HepG2 (cell line): Measurements from ENCODE around the gene CLDN7. TPM values are rescaled to one million over a fixed set of nuclear protein-coding genes. Genes with fewer than 3 reads are reported as not detected.

Source experiments
- ASH2L ChIP-seq: fragments of 300-600, 200-600 bp; sonication (generic); IDR thresholded peaks from 2 replicates; pipeline ENCODE4 v1.7.0; 2017; ENCODE audit warnings: low read depth, mild to moderate bottlenecking, moderate library complexity, mixed read lengths, low read length; ENCODE audit not compliant: insufficient read length
- CBX1 ChIP-seq: IDR thresholded peaks from one replicate; pipeline ENCODE4 v1.6.1; 2016; ENCODE audit warnings: antibody characterized with exemption, low read depth
- CCAR2 ChIP-seq: fragments of 200-400 bp; formaldehyde crosslinking; optimal IDR thresholded peaks from 2 replicates; pipeline ENCODE3; 2018; ENCODE audit warnings: low read depth, mild to moderate bottlenecking, low read length, moderate library complexity
- GLMP ChIP-seq: sonication (generic); formaldehyde crosslinking; IDR thresholded peaks from 2 replicates; pipeline ENCODE4 v1.9.0; 2021; ENCODE audit warnings: missing genetic modification reagents, mild to moderate bottlenecking, borderline replicate concordance
- IKZF4 ChIP-seq: sonication (generic); formaldehyde crosslinking; IDR thresholded peaks from 2 replicates; pipeline ENCODE4 v1.5.1; 2020; ENCODE audit warnings: borderline replicate concordance, mild to moderate bottlenecking, low read depth, missing genetic modification reagents; ENCODE audit errors: not compliant biosample characterization
- POLR2G ChIP-seq: fragments of 200-400 bp; formaldehyde crosslinking; IDR thresholded peaks from 2 replicates; pipeline ENCODE4 v1.6.1; 2018; ENCODE audit warnings: mild to moderate bottlenecking, low read depth, low read length, moderate library complexity
- RARA ChIP-seq: IDR thresholded peaks from 2 replicates; pipeline ENCODE4 v1.6.1; 2016; ENCODE audit warnings: missing genetic modification reagents, missing compliant biosample characterization
- RBM22 ChIP-seq: fragments of 200-400 bp; formaldehyde crosslinking; optimal IDR thresholded peaks from 2 replicates; pipeline ENCODE3; 2017; ENCODE audit warnings: mild to moderate bottlenecking, low read length, moderate library complexity
- SOX5 ChIP-seq: IDR thresholded peaks from 2 replicates; pipeline ENCODE4 v1.6.1; 2016; ENCODE audit warnings: borderline replicate concordance
- SP2 ChIP-seq: sonication (generic); formaldehyde crosslinking; IDR thresholded peaks from 2 replicates; pipeline ENCODE4 v1.5.1; 2020; ENCODE audit warnings: mild to moderate bottlenecking, missing genetic modification reagents
- USF2 ChIP-seq, 2 experiments: sonication (generic) in 1 of 2; formaldehyde crosslinking in 1 of 2; IDR thresholded peaks; 2 replicates each; pipeline versions ENCODE4 v1.5.1 to v1.6.1; 2011 to 2020; ENCODE audit warnings: borderline replicate concordance in 1 of 2, low read depth in 1 of 2, low read length in 1 of 2, mild to moderate bottlenecking in 1 of 2, missing genetic modification reagents in 1 of 2, moderate library complexity in 1 of 2
- ZNF142 ChIP-seq: sonication (generic); formaldehyde crosslinking; IDR thresholded peaks from 2 replicates; pipeline ENCODE4 v1.4.0; 2020; ENCODE audit warnings: missing genetic modification reagents
- ZNF557 ChIP-seq: sonication (generic); formaldehyde crosslinking; IDR thresholded peaks from 2 replicates; pipeline ENCODE4 v1.4.0; 2020; ENCODE audit warnings: missing genetic modification reagents
- ZNF569 ChIP-seq: sonication (generic); formaldehyde crosslinking; IDR thresholded peaks from 2 replicates; pipeline ENCODE4 v1.5.0; 2020; ENCODE audit warnings: mild to moderate bottlenecking, missing genetic modification reagents, moderate library complexity, borderline replicate concordance
- ZNF768 ChIP-seq: sonication (generic); formaldehyde crosslinking; IDR thresholded peaks from 2 replicates; pipeline ENCODE4 v1.4.0; 2020; ENCODE audit warnings: missing genetic modification reagents
- ZNF83 ChIP-seq: sonication (generic); formaldehyde crosslinking; IDR thresholded peaks from 2 replicates; pipeline ENCODE4 v1.4.0; 2020; ENCODE audit warnings: missing genetic modification reagents, mild to moderate bottlenecking, borderline replicate concordance
- ZNF883 ChIP-seq: sonication (generic); formaldehyde crosslinking; IDR thresholded peaks from 2 replicates; pipeline ENCODE4 v1.5.1; 2020; ENCODE audit warnings: mild to moderate bottlenecking, missing genetic modification reagents; ENCODE audit errors: not compliant biosample characterization
- polyA plus RNA-seq, 8 experiments: library from polyadenylated mRNA; depleted of rRNA in 3 of 8; stranded (reverse) in 7 of 8; unstranded in 1 of 8; fragments of >200 nt; fragmentation: Illumina TruSeq in 4 of 8; extraction: Trizol in 4 of 8; gene quantifications; 2 replicates each; pipeline versions ENCODE4 v1.2.1 to v1.2.3, GENCODE V29; 2011 to 2016; ENCODE audit warnings: low read depth in 4 of 8, missing spikeins in 1 of 8, mixed read lengths in 1 of 8; ENCODE audit not compliant: insufficient read depth in 1 of 8
- total RNA-seq, 5 experiments: library from RNA; depleted of rRNA; stranded (reverse); fragments of >200 nt; fragmentation: Illumina TruSeq; extraction: Trizol; gene quantifications; 2 replicates each; pipeline ENCODE4 v1.2.3, GENCODE V29; 2016; ENCODE audit warnings: low read depth in 1 of 5

The CLDN7 gene
- total and polyA plus RNA-seq, 2 of the 13 experiments (the other 11 are each of a cell fraction or from before 2014, with no cell fraction given) = not detected

GRCh38 chr17:7242717-7243452, 19.4 kb downstream of the CLDN7 start (continued):
- no peak; the same call in 1 of the 2 replicates for TF ChIP-seq ZNF569 (CRISPR knock-in tag)
- TF ChIP-seq ZNF142 (CRISPR knock-in tag) = no peak
- peak; percentile 73 for TF ChIP-seq SOX5
- peak; percentile 51 for TF ChIP-seq RARA (CRISPR knock-in tag)
- TF ChIP-seq ZNF883 = peak; percentile 45
- TF ChIP-seq RBM22 = peak; percentile 84
- no peak for TF ChIP-seq SP2 (CRISPR knock-in tag)
- TF ChIP-seq POLR2G = peak; percentile 83
- peak; percentile 39; the same call in 1 of the 2 replicates for TF ChIP-seq ZNF768 (CRISPR knock-in tag)
- TF ChIP-seq ASH2L = peak; percentile 93
- TF ChIP-seq ZNF83 (CRISPR knock-in tag) = no peak; the same call in 1 of the 2 replicates
- peak; percentile 96 for TF ChIP-seq USF2 (IDR thresholded peaks at IDR 0.05; ENCODE audit: low read depth, low read length)
- TF ChIP-seq USF2 (CRISPR knock-in tag; IDR thresholded peaks at IDR 0.05; ENCODE audit: borderline replicate concordance) = peak; percentile 98; the same call in 1 of the 2 replicates
- no peak for TF ChIP-seq ZNF557
- TF ChIP-seq CBX1 = peak; percentile 76
- TF ChIP-seq CCAR2 = peak; percentile 48
- TF ChIP-seq GLMP = no peak
- no peak for TF ChIP-seq IKZF4 (CRISPR knock-in tag)
